WTC11 (cell line): ENCODE measurements around the gene DCAF5. TPM values are rescaled to one million over a fixed set of nuclear protein-coding genes. Genes with fewer than 3 reads are reported as not detected.
A peak's percentile ranks its signal among the peaks of the same experiment; 100 is the strongest.
"Not testable (repeated sequence)": the region's sequence is repeated elsewhere in the genome, so short reads cannot be mapped to it uniquely, and the experiment has no call there.

Experiments used
- ATAC-seq: fragments of 200-7000 bp; cut with Tn5 transposase; 2 replicates; pipeline ENCODE4 v1.10.0; 2021; ENCODE audit warnings: mild to moderate bottlenecking, moderate library complexity
- CTCF ChIA-PET: fragments of 300-600 bp; sonication (Branson Sonifier 250); formaldehyde crosslinking; loops from one replicate; lab custom pipeline; 2021; ENCODE audit warnings: antibody characterized with exemption; lab: Charles Lee
- POLR2A ChIA-PET: fragments of 350-600 bp; sonication (Branson Sonifier 250); formaldehyde crosslinking; loops from one replicate; lab custom pipeline; 2021; ENCODE audit warnings: antibody characterized with exemption; lab: Charles Lee
- DNase-seq: peaks from one replicate; pipeline ENCODE4 v3.0.0; 2021; ENCODE audit warnings: low spot score
- H3K27ac Mint-ChIP-seq: 2 replicates; pipeline ENCODE4 v1.8.0; 2021; ENCODE audit warnings: mixed read lengths
- H3K27me3 Mint-ChIP-seq: 2 replicates; pipeline ENCODE4 v1.8.0; 2021; ENCODE audit warnings: low read depth, mild to moderate bottlenecking, moderate library complexity, mixed read lengths
- H3K36me3 Mint-ChIP-seq: 2 replicates; pipeline ENCODE4 v1.8.0; 2021; ENCODE audit warnings: mixed read lengths
- H3K4me1 Mint-ChIP-seq: 2 replicates; pipeline ENCODE4 v1.8.0; 2022; ENCODE audit warnings: mixed read lengths
- H3K4me3 Mint-ChIP-seq: 2 replicates; pipeline ENCODE4 v1.8.0; 2021; ENCODE audit warnings: mild to moderate bottlenecking, moderate library complexity, mixed read lengths
- H3K9me3 Mint-ChIP-seq: 2 replicates; pipeline ENCODE4 v1.8.0; 2021; ENCODE audit warnings: mixed read lengths
- ATF6 ChIP-seq: sonication (generic); formaldehyde crosslinking; IDR thresholded peaks from 2 replicates; pipeline ENCODE4 v1.8.1; 2023; ENCODE audit warnings: mild to moderate bottlenecking, missing genetic modification reagents
- EMX1 ChIP-seq: fragments of 250-450 bp; sonication (Bioruptor Pico); IDR thresholded peaks from 2 replicates; pipeline ENCODE4 v1.8.0; 2021; ENCODE audit warnings: mild to moderate bottlenecking
- ETV6 ChIP-seq: sonication (generic); formaldehyde crosslinking; IDR thresholded peaks from 2 replicates; pipeline ENCODE4 v1.8.1; 2022; ENCODE audit warnings: mild to moderate bottlenecking, missing genetic modification reagents
- FOXP1 ChIP-seq: sonication (generic); formaldehyde crosslinking; IDR thresholded peaks from 2 replicates; pipeline ENCODE4 v1.8.0; 2022; ENCODE audit warnings: missing genetic modification reagents, mild to moderate bottlenecking, moderate library complexity, borderline replicate concordance
- IRF1 ChIP-seq: sonication (generic); formaldehyde crosslinking; IDR thresholded peaks from 2 replicates; pipeline ENCODE4 v1.8.0; 2023; ENCODE audit warnings: missing genetic modification reagents
- MAX ChIP-seq: sonication (generic); formaldehyde crosslinking; IDR thresholded peaks from 2 replicates; pipeline ENCODE4 v1.8.0; 2022; ENCODE audit warnings: mild to moderate bottlenecking, missing genetic modification reagents
- OVOL2 ChIP-seq: fragments of 250-450 bp; sonication (Bioruptor Pico); IDR thresholded peaks from 2 replicates; pipeline ENCODE4 v1.9.0; 2021; ENCODE audit warnings: mild to moderate bottlenecking, borderline replicate concordance
- PRRX2 ChIP-seq: fragments of 250-450 bp; sonication (Bioruptor Pico); IDR thresholded peaks from 2 replicates; pipeline ENCODE4 v1.8.0; 2021; ENCODE audit warnings: mild to moderate bottlenecking
- SMAD4 ChIP-seq: sonication (generic); formaldehyde crosslinking; IDR thresholded peaks from 2 replicates; pipeline ENCODE4 v1.8.0; 2022; ENCODE audit warnings: mild to moderate bottlenecking, missing genetic modification reagents
- STAT6 ChIP-seq: sonication (generic); formaldehyde crosslinking; conservative IDR thresholded peaks from 2 replicates; pipeline ENCODE4 v1.8.1; 2023; ENCODE audit warnings: mild to moderate bottlenecking, low read depth, missing genetic modification reagents, moderate library complexity
- USF1 ChIP-seq: sonication (generic); formaldehyde crosslinking; IDR thresholded peaks from 2 replicates; pipeline ENCODE4 v1.8.0; 2022; ENCODE audit warnings: mild to moderate bottlenecking, missing genetic modification reagents
- ZBTB43 ChIP-seq: sonication (generic); formaldehyde crosslinking; IDR thresholded peaks from 2 replicates; pipeline ENCODE4 v1.8.1; 2023; ENCODE audit warnings: mild to moderate bottlenecking, missing genetic modification reagents
- ZNF121 ChIP-seq: sonication (generic); formaldehyde crosslinking; IDR thresholded peaks from 2 replicates; pipeline ENCODE4 v1.8.0; 2023; ENCODE audit warnings: missing genetic modification reagents
- ZNF219 ChIP-seq: sonication (generic); formaldehyde crosslinking; IDR thresholded peaks from 2 replicates; pipeline ENCODE4 v1.8.0; 2023; ENCODE audit warnings: missing genetic modification reagents, mild to moderate bottlenecking, borderline replicate concordance
- ZNF317 ChIP-seq: sonication (generic); formaldehyde crosslinking; IDR thresholded peaks from 2 replicates; pipeline ENCODE4 v1.8.1; 2023; ENCODE audit warnings: low read depth, mild to moderate bottlenecking, moderate library complexity, missing genetic modification reagents, borderline replicate concordance
- total RNA-seq: library from RNA; stranded (reverse); gene quantifications from 3 replicates; pipeline ENCODE4 v1.2.3, GENCODE V29; 2021

DCAF5 gene
- total RNA-seq, 1 experiment from 2014 or later = 30.3 TPM

GRCh38 chr14:69190191-69190590 lies 37.3 kb upstream of the DCAF5 start (continued):
- TF ChIP-seq ZNF219 = no peak

GRCh38 chr14:69183735-69184134 lies 30.8 kb upstream of the DCAF5 start:
- Mint-ChIP-seq H3K36me3 (no peaks in the 10 kb centered on the region), H3K27me3 (peaks cover 4% of the 10 kb centered on the region), H3K4me3 (no peak overlapping the region), H3K4me1 (peaks cover 15% of the 10 kb centered on the region), H3K9me3 (peaks cover 4% of the 10 kb centered on the region; the same call in 1 of the 2 replicates), H3K27ac (peak overlapping the region; percentile 79)
- POLR2A ChIA-PET = no interaction called here
- CTCF ChIA-PET = interaction anchor here (1.0 to 1.4 kb wide), 4 partner anchors 50 to 277 kb away, joined by 3 to 4 read pairs (median 3); no protein-coding TSS in a partner anchor
- TF ChIP-seq ZNF121 (no peak), USF1 (CRISPR knock-in tag) (no peak), ETV6 (CRISPR knock-in tag) (no peak), MAX (CRISPR knock-in tag) (no peak), EMX1 (CRISPR knock-in tag) (no peak), ZNF219 (no peak), PRRX2 (CRISPR knock-in tag) (no peak), STAT6 (CRISPR knock-in tag) (no peak), FOXP1 (CRISPR knock-in tag) (no peak), IRF1 (no peak), ZNF317 (no peak), SMAD4 (CRISPR knock-in tag) (no peak), ZBTB43 (CRISPR knock-in tag) (no peak)
- ATAC-seq (peak; percentile 98), DNase-seq (peak; percentile 24)

GRCh38 chr14:69182580-69182979 lies 29.7 kb upstream of the DCAF5 start:
- ATAC-seq, H3K9me3 Mint-ChIP-seq, H3K27me3 Mint-ChIP-seq, H3K27ac Mint-ChIP-seq, POLR2A ChIA-PET, CTCF ChIA-PET, DNase-seq, H3K36me3 Mint-ChIP-seq, H3K4me3 Mint-ChIP-seq: not testable (repeated sequence)
- peaks cover 15% of the 10 kb centered on the region for H3K4me1 Mint-ChIP-seq
- peak; percentile 93 for TF ChIP-seq ZNF121

GRCh38 chr14:69181491-69181890 lies 28.6 kb upstream of the DCAF5 start:
- no peaks in the 10 kb centered on the region for H3K27me3 Mint-ChIP-seq
- no peak overlapping the region for H3K4me3 Mint-ChIP-seq
- peaks cover 4% of the 10 kb centered on the region; the same call in 1 of the 2 replicates for H3K9me3 Mint-ChIP-seq
- no peak for ATAC-seq
- H3K27ac Mint-ChIP-seq = no peak overlapping the region
- ChIA-PET CTCF (no interaction called here), POLR2A (no interaction called here)
- DNase-seq = no peak
- no peaks in the 10 kb centered on the region for H3K36me3 Mint-ChIP-seq
- H3K4me1 Mint-ChIP-seq = peaks cover 15% of the 10 kb centered on the region
- TF ChIP-seq ATF6 (CRISPR knock-in tag) (no peak), OVOL2 (CRISPR knock-in tag) (no peak)
- TF ChIP-seq, all 79 proteins: peak for 0
